SK-N-MC (cell line): ENCODE measurements around the gene MAP3K7.

ENCODE experiments used
- DNase-seq: peaks from one replicate; pipeline ENCODE4 v3.0.0-alpha.2; 2011; ENCODE audit warnings: low read depth, low spot score
- H3K27ac ChIP-seq: fragments of 200-600 bp; sonication (generic); 2 replicates; pipeline ENCODE4 v1.5.1; 2016; ENCODE audit warnings: mixed run types
- H3K36me3 ChIP-seq: fragments of 200-600 bp; sonication (generic); 2 replicates; pipeline ENCODE4 v1.6.1; 2017; ENCODE audit warnings: antibody characterized with exemption, low read length, mixed read lengths; ENCODE audit not compliant: insufficient read depth
- H3K4me3 ChIP-seq: fragments of 200-600 bp; sonication (generic); 2 replicates; pipeline ENCODE4 v1.5.1; 2016
- H3K9ac ChIP-seq: fragments of 200-600 bp; sonication (generic); 2 replicates; pipeline ENCODE4 v1.8.0; 2017; ENCODE audit warnings: mixed run types, mixed read lengths; ENCODE audit not compliant: insufficient read length
- H3K9me3 ChIP-seq: fragments of 200-600 bp; sonication (generic); 2 replicates; pipeline ENCODE4 v1.6.1; 2017; ENCODE audit warnings: low read depth, mild to moderate bottlenecking, antibody characterized with exemption, low read length, moderate library complexity, mixed read lengths
- EZH2 ChIP-seq: fragments of 200-600 bp; sonication (generic); IDR thresholded peaks from one replicate; pipeline ENCODE4 v1.6.1; 2017; ENCODE audit warnings: antibody characterized with exemption
- FOXP2 ChIP-seq: optimal IDR thresholded peaks from 2 replicates; pipeline ENCODE3; 2011; ENCODE audit warnings: mild to moderate bottlenecking, moderate library complexity; ENCODE audit not compliant: insufficient read depth; ENCODE audit errors: extremely low read length, control extremely low read depth
- POLR2AphosphoS5 ChIP-seq: IDR thresholded peaks from 2 replicates; pipeline ENCODE4 v1.6.1; 2012; ENCODE audit warnings: mild to moderate bottlenecking, low read depth, low read length, borderline replicate concordance

The MAP3K7 gene

GRCh38 chr6:90586836-90587638, at the start of gene MAP3K7:
MAP3K7 (minus strand) TSS chr6:90587072; CDS start chr6:90586883, 189 bp downstream.
- TF ChIP-seq POLR2AphosphoS5, result peak; percentile 80
- TF ChIP-seq EZH2, result no peak
- Histone ChIP-seq H3K9me3 (no peaks in the 10 kb centered on the region), H3K4me3 (peak within 1 kb of the TSS; percentile 91), H3K27ac (peak within 1 kb of the TSS; percentile 95), H3K36me3 (no peaks in the 10 kb centered on the region), H3K9ac (peak within 1 kb of the TSS; percentile 91)
- DNase-seq, result peak; percentile 95

- H3K9ac ChIP-seq, result no peak overlapping the region
- no peaks in the 10 kb centered on the region for H3K9me3 ChIP-seq
- no peak overlapping the region for H3K27ac ChIP-seq
- TF ChIP-seq POLR2AphosphoS5, result no peak
- no peak for TF ChIP-seq EZH2
- no peak for TF ChIP-seq FOXP2
- no peaks in the 10 kb centered on the region for H3K36me3 ChIP-seq
- no peak overlapping the region for H3K4me3 ChIP-seq
- no peak for DNase-seq
Observed at GRCh38 chr6:90631046-90631445, 44.2 kb upstream of the MAP3K7 start.

GRCh38 chr6:90621581-90621980, 34.7 kb upstream of the MAP3K7 start:
- Histone ChIP-seq H3K9me3 (no peaks in the 10 kb centered on the region), H3K9ac (no peak overlapping the region), H3K36me3 (no peaks in the 10 kb centered on the region), H3K27ac (no peak overlapping the region), H3K4me3 (no peak overlapping the region)
- TF ChIP-seq EZH2, result no peak
- DNase-seq, result no peak

GRCh38 chr6:90619221-90619620, 32.3 kb upstream of the MAP3K7 start:
- Histone ChIP-seq H3K4me3 (no peak overlapping the region), H3K9ac (no peak overlapping the region), H3K27ac (no peak overlapping the region), H3K9me3 (no peaks in the 10 kb centered on the region), H3K36me3 (no peaks in the 10 kb centered on the region)
- no peak for TF ChIP-seq POLR2AphosphoS5
- no peak for TF ChIP-seq EZH2
- TF ChIP-seq FOXP2, result no peak
- no peak for DNase-seq

- no peak for TF ChIP-seq POLR2AphosphoS5
- no peak for TF ChIP-seq FOXP2
- TF ChIP-seq EZH2, result no peak
- no peak overlapping the region for H3K27ac ChIP-seq
- H3K9ac ChIP-seq, result no peak overlapping the region
- no peak overlapping the region for H3K4me3 ChIP-seq
- no peaks in the 10 kb centered on the region for H3K36me3 ChIP-seq
- no peak for DNase-seq
- no peaks in the 10 kb centered on the region for H3K9me3 ChIP-seq
Observed at GRCh38 chr6:90612313-90612680, 25.4 kb upstream of the MAP3K7 start.

- TF ChIP-seq EZH2, result no peak
- no peak for TF ChIP-seq FOXP2
- TF ChIP-seq POLR2AphosphoS5, result no peak
- Histone ChIP-seq H3K36me3 (no peaks in the 10 kb centered on the region), H3K9ac (no peak overlapping the region), H3K27ac (no peak overlapping the region), H3K4me3 (peak overlapping the region; percentile 40), H3K9me3 (no peaks in the 10 kb centered on the region)
- no peak for DNase-seq
Observed at GRCh38 chr6:90611543-90612312, 24.9 kb upstream of the MAP3K7 start.

GRCh38 chr6:90610751-90611542, 24.1 kb upstream of the MAP3K7 start:
- no peak for DNase-seq
- H3K9ac ChIP-seq, result no peak overlapping the region

GRCh38 chr6:90610301-90610750, 23.5 kb upstream of the MAP3K7 start:
- no peaks in the 10 kb centered on the region for H3K36me3 ChIP-seq
- DNase-seq, result no peak
- no peak overlapping the region for H3K27ac ChIP-seq
- TF ChIP-seq EZH2 (no peak), FOXP2 (no peak), POLR2AphosphoS5 (no peak)
- no peak overlapping the region for H3K4me3 ChIP-seq
- no peak overlapping the region for H3K9ac ChIP-seq
- no peaks in the 10 kb centered on the region for H3K9me3 ChIP-seq

More at GRCh38 chr6:90610751-90611542, 24.1 kb upstream of the MAP3K7 start:
- Histone ChIP-seq H3K4me3 (peak overlapping the region; percentile 40), H3K9me3 (no peaks in the 10 kb centered on the region), H3K36me3 (no peaks in the 10 kb centered on the region), H3K27ac (no peak overlapping the region)
- TF ChIP-seq EZH2 (no peak), POLR2AphosphoS5 (peak; percentile 31; the same call in 1 of the 2 replicates), FOXP2 (no peak)
